ENCODE data around the gene IGF2.

GRCh38 chr11:2110521-2110920, 28.7 kb downstream of the IGF2 start:
- TF ChIP-seq CTCF (IDR thresholded peaks at IDR 0.05; ENCODE audit: insufficient read depth, low read length) (no peak), POLR2AphosphoS5 (IDR thresholded peaks at IDR 0.05; ENCODE audit: low read depth) (no peak)

Data from HL-60 (cell line).